Activated T-cell treated with anti-CD3 and anti-CD28 coated beads, Interleukin-2, amount 50 U/mL, for 4 hours (primary cell): Measurements from ENCODE around the gene CNTN5. TPM values are rescaled to one million over a fixed set of nuclear protein-coding genes. Genes with fewer than 3 reads are reported as not detected.

ENCODE experiments used
- ATAC-seq, 2 donors: fragments of 200-7000 bp; cut with Tn5 transposase; one replicate each; pipeline ENCODE4 v1.10.0; 2021
- DNase-seq: peaks from one replicate; pipeline ENCODE4 v3.0.0-alpha.2; 2020
- H3K27me3 Mint-ChIP-seq: one replicate; pipeline ENCODE4 v1.8.0; 2021; ENCODE audit warnings: low read depth, mixed read lengths
- H3K36me3 Mint-ChIP-seq: one replicate; pipeline ENCODE4 v1.8.0; 2022; ENCODE audit warnings: mixed read lengths; ENCODE audit not compliant: insufficient read depth
- H3K4me1 Mint-ChIP-seq: one replicate; pipeline ENCODE4 v1.8.0; 2021; ENCODE audit warnings: low read depth, mixed read lengths
- H3K4me3 Mint-ChIP-seq: one replicate; pipeline ENCODE4 v1.8.0; 2021; ENCODE audit warnings: mild to moderate bottlenecking, moderate library complexity, mixed read lengths
- H3K9me3 Mint-ChIP-seq: one replicate; pipeline ENCODE4 v1.8.0; 2021; ENCODE audit warnings: mixed read lengths
- total RNA-seq, 3 donors: library from RNA; stranded (reverse); gene quantifications; one replicate each; pipeline ENCODE4 v1.2.1, GENCODE V29; 2021

Gene CNTN5
- total RNA-seq: not detected

GRCh38 chr11:99020352-99021225, at the start of gene CNTN5:
CNTN5 (plus strand) TSS chr11:99020949.
- H3K36me3 Mint-ChIP-seq: no peaks in the 10 kb centered on the region
- no peak for DNase-seq
- peaks cover 30% of the 10 kb centered on the region for H3K27me3 Mint-ChIP-seq
- peaks cover 5% of the 10 kb centered on the region for H3K4me1 Mint-ChIP-seq
- peak; percentile 73 to 85 for ATAC-seq
- H3K4me3 Mint-ChIP-seq: peak within 1 kb of the TSS; percentile 56
- no peaks in the 10 kb centered on the region for H3K9me3 Mint-ChIP-seq

- no peak for DNase-seq
- no peaks in the 10 kb centered on the region for H3K4me1 Mint-ChIP-seq
- no peaks in the 10 kb centered on the region for H3K27me3 Mint-ChIP-seq
- H3K4me3 Mint-ChIP-seq: no peak overlapping the region
- no peaks in the 10 kb centered on the region for H3K36me3 Mint-ChIP-seq
- ATAC-seq: no peak
- peaks cover 3% of the 10 kb centered on the region for H3K9me3 Mint-ChIP-seq
Measured at GRCh38 chr11:98979205-98979604, 41.5 kb upstream of the CNTN5 start.

- no peaks in the 10 kb centered on the region for H3K9me3 Mint-ChIP-seq
- no peak for ATAC-seq
- DNase-seq: no peak
Measured at GRCh38 chr11:99015634-99016454, 4.9 kb upstream of the CNTN5 start.

GRCh38 chr11:99019696-99020095, 1.1 kb upstream of the CNTN5 start:
- Mint-ChIP-seq H3K4me1 (peaks cover 5% of the 10 kb centered on the region), H3K9me3 (no peaks in the 10 kb centered on the region), H3K4me3 (no peak overlapping the region), H3K27me3 (peaks cover 30% of the 10 kb centered on the region), H3K36me3 (no peaks in the 10 kb centered on the region)
- no peak for DNase-seq
- ATAC-seq: no peak

More at GRCh38 chr11:99015634-99016454, 4.9 kb upstream of the CNTN5 start:
- H3K36me3 Mint-ChIP-seq: no peaks in the 10 kb centered on the region
- H3K4me3 Mint-ChIP-seq: no peak overlapping the region
- H3K27me3 Mint-ChIP-seq: peaks cover 20% of the 10 kb centered on the region
- peaks cover 5% of the 10 kb centered on the region for H3K4me1 Mint-ChIP-seq

GRCh38 chr11:99037057-99037456, 16.3 kb downstream of the CNTN5 start:
- no peak for ATAC-seq
- H3K4me1 Mint-ChIP-seq: no peaks in the 10 kb centered on the region
- no peak overlapping the region for H3K4me3 Mint-ChIP-seq

GRCh38 chr11:99063331-99063730, 42.6 kb downstream of the CNTN5 start:
- no peaks in the 10 kb centered on the region for H3K27me3 Mint-ChIP-seq
- no peaks in the 10 kb centered on the region for H3K4me1 Mint-ChIP-seq
- no peak for ATAC-seq
- DNase-seq: no peak
- no peaks in the 10 kb centered on the region for H3K36me3 Mint-ChIP-seq
- H3K9me3 Mint-ChIP-seq: peaks cover 8% of the 10 kb centered on the region
- H3K4me3 Mint-ChIP-seq: no peak overlapping the region

More at GRCh38 chr11:99037057-99037456, 16.3 kb downstream of the CNTN5 start:
- Mint-ChIP-seq H3K27me3 (no peaks in the 10 kb centered on the region), H3K9me3 (peaks cover 9% of the 10 kb centered on the region), H3K36me3 (no peaks in the 10 kb centered on the region)
- DNase-seq: no peak

GRCh38 chr11:99065121-99065520, 44.4 kb downstream of the CNTN5 start:
- ATAC-seq (no peak), DNase-seq (no peak)
- peaks cover 2% of the 10 kb centered on the region for H3K4me1 Mint-ChIP-seq
- H3K27me3 Mint-ChIP-seq: no peaks in the 10 kb centered on the region
- H3K4me3 Mint-ChIP-seq: no peak overlapping the region
- H3K36me3 Mint-ChIP-seq: no peaks in the 10 kb centered on the region
- peaks cover 8% of the 10 kb centered on the region for H3K9me3 Mint-ChIP-seq

GRCh38 chr11:99066618-99067317, 46.0 kb downstream of the CNTN5 start:
- Mint-ChIP-seq H3K27me3 (no peaks in the 10 kb centered on the region), H3K9me3 (no peaks in the 10 kb centered on the region), H3K4me1 (peaks cover 4% of the 10 kb centered on the region), H3K36me3 (no peaks in the 10 kb centered on the region), H3K4me3 (no peak overlapping the region)
- ATAC-seq (no peak), DNase-seq (no peak)

GRCh38 chr11:99068832-99069231, 48.1 kb downstream of the CNTN5 start:
- no peaks in the 10 kb centered on the region for H3K27me3 Mint-ChIP-seq
- H3K4me1 Mint-ChIP-seq: peaks cover 4% of the 10 kb centered on the region
- no peak overlapping the region for H3K4me3 Mint-ChIP-seq
- no peaks in the 10 kb centered on the region for H3K36me3 Mint-ChIP-seq
- ATAC-seq (no peak), DNase-seq (no peak)
- no peaks in the 10 kb centered on the region for H3K9me3 Mint-ChIP-seq

GRCh38 chr11:99069856-99070444, 49.2 kb downstream of the CNTN5 start:
- Mint-ChIP-seq H3K9me3 (no peaks in the 10 kb centered on the region), H3K4me3 (peak overlapping the region; percentile 41), H3K36me3 (no peaks in the 10 kb centered on the region), H3K27me3 (no peaks in the 10 kb centered on the region), H3K4me1 (peaks cover 4% of the 10 kb centered on the region)
- peak in 1 of 2 donors; percentile 10 for ATAC-seq
- no peak for DNase-seq

GRCh38 chr11:99079576-99079975, 58.8 kb downstream of the CNTN5 start:
- no peaks in the 10 kb centered on the region for H3K27me3 Mint-ChIP-seq
- ATAC-seq (no peak), DNase-seq (no peak)
- no peaks in the 10 kb centered on the region for H3K36me3 Mint-ChIP-seq
- peaks cover 14% of the 10 kb centered on the region for H3K9me3 Mint-ChIP-seq
- no peaks in the 10 kb centered on the region for H3K4me1 Mint-ChIP-seq
- no peak overlapping the region for H3K4me3 Mint-ChIP-seq

GRCh38 chr11:99080154-99080553, 59.4 kb downstream of the CNTN5 start:
- ATAC-seq (no peak), DNase-seq (no peak)
- Mint-ChIP-seq H3K36me3 (no peaks in the 10 kb centered on the region), H3K9me3 (peaks cover 14% of the 10 kb centered on the region), H3K27me3 (no peaks in the 10 kb centered on the region), H3K4me3 (no peak overlapping the region), H3K4me1 (no peaks in the 10 kb centered on the region)

- ATAC-seq (no peak), DNase-seq (no peak)
- H3K27me3 Mint-ChIP-seq: no peaks in the 10 kb centered on the region
- no peak overlapping the region for H3K4me3 Mint-ChIP-seq
- H3K36me3 Mint-ChIP-seq: no peaks in the 10 kb centered on the region
- no peaks in the 10 kb centered on the region for H3K4me1 Mint-ChIP-seq
- H3K9me3 Mint-ChIP-seq: peaks cover 3% of the 10 kb centered on the region
Measured at GRCh38 chr11:99098258-99098657, 77.5 kb downstream of the CNTN5 start.

GRCh38 chr11:99098751-99099150, 78.0 kb downstream of the CNTN5 start:
- H3K27me3 Mint-ChIP-seq: no peaks in the 10 kb centered on the region
- H3K4me1 Mint-ChIP-seq: no peaks in the 10 kb centered on the region
- H3K9me3 Mint-ChIP-seq: peaks cover 3% of the 10 kb centered on the region
- ATAC-seq: no peak
- H3K4me3 Mint-ChIP-seq: no peak overlapping the region
- no peaks in the 10 kb centered on the region for H3K36me3 Mint-ChIP-seq
- DNase-seq: no peak
